GM11168 (cell line): Measurements from ENCODE around the gene STYXL2.

Experiments
- in situ Hi-C: fragments of 300-500 bp; cut with MboI; formaldehyde crosslinking; loops from one replicate; pipeline ENCODE4 v1.12.0; 2022; ENCODE audit warnings: low sequenced_read_pairs; ENCODE audit not compliant: unreplicated experiment

STYXL2 gene

GRCh38 chr1:167093846-167094516, at the start of gene STYXL2:
Gene STYXL2, plus strand, starts transcription at chr1:167094075. Its CDS starts 775 bp downstream, at chr1:167094850.
- in situ Hi-C loops: no loop called here

GRCh38 chr1:167051907-167052306, 42.0 kb upstream of the STYXL2 start:
- in situ Hi-C loops: no loop called here

GRCh38 chr1:167052389-167052788, 41.5 kb upstream of the STYXL2 start:
- in situ Hi-C loops: no loop called here

GRCh38 chr1:167054531-167054930, 39.3 kb upstream of the STYXL2 start:
- in situ Hi-C loops: no loop called here

GRCh38 chr1:167054946-167055630, 38.8 kb upstream of the STYXL2 start:
- in situ Hi-C loops: no loop called here

GRCh38 chr1:167056529-167057231, 37.2 kb upstream of the STYXL2 start:
- in situ Hi-C loops: no loop called here

- in situ Hi-C loops: no loop called here
Measured at GRCh38 chr1:167057241-167057688, 36.6 kb upstream of the STYXL2 start.

- in situ Hi-C loops: no loop called here
Measured at GRCh38 chr1:167059045-167059808, 34.6 kb upstream of the STYXL2 start.

- in situ Hi-C loops: loop anchor here (5.0 to 10.0 kb wide), 2 partner anchors 147 to 155 kb away; no protein-coding TSS in a partner anchor
Measured at GRCh38 chr1:167059809-167060107, 34.1 kb upstream of the STYXL2 start.

GRCh38 chr1:167060141-167061072, 33.5 kb upstream of the STYXL2 start:
- in situ Hi-C loops: loop anchor here (5.0 to 10.0 kb wide), 2 partner anchors 148 to 154 kb away; no protein-coding TSS in a partner anchor

GRCh38 chr1:167061073-167061464, 32.8 kb upstream of the STYXL2 start:
- in situ Hi-C loops: loop anchor here (5.0 to 10.0 kb wide), 2 partner anchors 149 to 154 kb away; no protein-coding TSS in a partner anchor

- in situ Hi-C loops: loop anchor here (5.0 to 10.0 kb wide), 3 partner anchors 150 to 378 kb away; no protein-coding TSS in a partner anchor
Measured at GRCh38 chr1:167064621-167065020, 29.3 kb upstream of the STYXL2 start.

GRCh38 chr1:167065471-167065870, 28.4 kb upstream of the STYXL2 start:
- in situ Hi-C loops: loop anchor here (5.0 to 10.0 kb wide), 2 partner anchors 149 to 377 kb away; no protein-coding TSS in a partner anchor

GRCh38 chr1:167066333-167067122, 27.3 kb upstream of the STYXL2 start:
- in situ Hi-C loops: loop anchor here (5.0 to 10.0 kb wide), 2 partner anchors 148 to 376 kb away; no protein-coding TSS in a partner anchor

- in situ Hi-C loops: loop anchor here (5.0 to 10.0 kb wide), 2 partner anchors 147 to 374 kb away; no protein-coding TSS in a partner anchor
Measured at GRCh38 chr1:167067904-167068303, 26.0 kb upstream of the STYXL2 start.

GRCh38 chr1:167068761-167069160, 25.1 kb upstream of the STYXL2 start:
- in situ Hi-C loops: loop anchor here (5.0 to 10.0 kb wide), 2 partner anchors 146 to 374 kb away; no protein-coding TSS in a partner anchor

- in situ Hi-C loops: no loop called here
Measured at GRCh38 chr1:167071286-167071685, 22.6 kb upstream of the STYXL2 start.

- in situ Hi-C loops: no loop called here
Measured at GRCh38 chr1:167076136-167076710, 17.7 kb upstream of the STYXL2 start.
